Esophagus mucosa (tissue), 1 donor: ENCODE results near the gene NPFFR2. TPM values are rescaled to one million over a fixed set of nuclear protein-coding genes. Genes with fewer than 3 reads are reported as not detected.
"Not testable (repeated sequence)": the region's sequence is repeated elsewhere in the genome, so short reads cannot be mapped to it uniquely, and the experiment has no call there.

Experiments used
- ATAC-seq: fragments of 200-7000 bp; cut with Tn5 transposase; one replicate; pipeline ENCODE4 v1.9.1; 2020
- total RNA-seq: library from RNA; stranded (reverse); gene quantifications from one replicate; pipeline ENCODE4 v1.2.4, GENCODE V29; 2023
- donor health status: DM: yes; HTN: yes; CAD: no.

NPFFR2 gene
- total RNA-seq, 1 donor from 2014 or later, result not detected

DNA sequence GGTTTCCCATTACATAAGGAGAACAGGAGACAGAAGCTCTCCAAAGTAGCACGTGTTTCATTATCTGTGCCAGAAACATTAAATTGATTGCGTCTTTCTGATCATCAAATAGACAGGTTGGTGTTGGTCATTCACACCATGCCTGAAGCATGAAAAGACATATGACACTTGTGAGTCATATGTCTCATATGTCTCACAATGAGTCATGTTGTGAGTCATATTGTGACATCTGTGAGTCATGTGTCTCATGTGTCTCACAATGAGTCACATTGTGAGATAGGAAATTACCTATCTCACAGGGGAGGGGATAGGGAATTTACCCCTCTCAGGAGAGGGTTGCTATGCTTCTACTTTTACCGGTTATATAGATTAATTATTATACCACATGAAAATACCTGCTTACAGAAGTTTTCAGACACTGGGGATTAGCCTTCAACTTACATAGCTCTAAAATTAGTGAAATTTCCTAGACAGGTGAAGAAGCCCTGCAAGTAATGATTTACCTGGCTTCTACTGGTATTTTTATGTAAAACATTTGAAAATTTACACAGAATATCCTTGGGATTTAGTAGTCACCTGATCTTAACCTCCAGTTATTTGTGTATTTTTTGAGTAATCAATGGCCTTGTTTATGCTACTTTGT, 80.8 kb downstream of the NPFFR2 start:
- peak; percentile 73 for ATAC-seq

DNA sequence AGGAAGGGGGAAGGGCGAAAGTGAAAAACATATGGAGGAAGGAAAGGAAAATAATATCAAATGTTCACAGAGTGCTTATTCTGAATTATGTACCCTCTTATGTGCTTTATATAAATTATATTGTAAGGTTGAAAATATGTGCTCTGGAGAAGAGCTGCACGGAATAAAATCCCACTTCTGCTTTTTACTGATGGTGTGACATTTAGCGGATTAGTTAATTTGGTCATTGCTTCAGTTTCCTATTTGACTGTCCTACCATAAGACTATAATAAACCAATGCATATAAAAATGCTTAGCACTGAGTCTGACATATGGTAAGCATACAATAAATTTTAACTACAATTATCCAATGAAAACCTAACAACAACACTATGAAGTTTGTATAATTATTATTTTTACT, 86.2 kb downstream of the NPFFR2 start:
- ATAC-seq, result no peak

DNA sequence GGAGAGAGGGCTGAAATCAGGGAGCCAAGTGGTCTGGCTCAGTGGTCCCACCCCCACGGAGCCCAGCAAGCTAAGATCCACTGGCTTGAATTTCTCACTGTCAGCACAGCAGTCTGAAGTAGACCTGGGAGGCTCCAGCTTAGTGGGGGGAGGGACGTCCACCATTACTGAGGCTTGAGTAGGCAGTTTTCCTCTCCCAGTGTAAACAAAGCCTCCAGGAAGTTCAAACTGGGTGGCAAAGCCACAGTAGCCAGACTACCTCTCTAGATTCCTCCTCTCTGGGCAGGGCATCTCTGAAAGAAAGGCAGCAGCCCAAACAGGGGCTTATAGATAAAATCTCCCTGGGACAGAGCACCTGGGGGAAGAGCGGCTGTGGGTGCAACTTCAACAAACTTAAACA, 88.1 kb downstream of the NPFFR2 start:
- ATAC-seq, result no peak

DNA sequence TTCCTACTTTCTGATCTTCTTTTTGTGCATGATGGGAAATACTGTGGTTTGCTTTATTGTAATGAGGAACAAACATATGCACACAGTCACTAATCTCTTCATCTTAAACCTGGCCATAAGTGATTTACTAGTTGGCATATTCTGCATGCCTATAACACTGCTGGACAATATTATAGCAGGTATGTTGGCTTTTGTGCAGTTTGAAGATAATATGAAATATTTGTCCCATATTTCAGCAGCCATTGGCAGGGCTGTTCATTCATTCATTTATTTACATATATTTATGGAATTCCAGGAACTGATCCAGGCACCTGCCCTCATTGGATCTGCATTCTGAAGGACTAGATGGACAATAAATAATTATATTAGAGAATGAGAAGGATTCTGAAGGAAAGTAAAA, 96.9 kb downstream of the NPFFR2 start:
- no peak for ATAC-seq

DNA sequence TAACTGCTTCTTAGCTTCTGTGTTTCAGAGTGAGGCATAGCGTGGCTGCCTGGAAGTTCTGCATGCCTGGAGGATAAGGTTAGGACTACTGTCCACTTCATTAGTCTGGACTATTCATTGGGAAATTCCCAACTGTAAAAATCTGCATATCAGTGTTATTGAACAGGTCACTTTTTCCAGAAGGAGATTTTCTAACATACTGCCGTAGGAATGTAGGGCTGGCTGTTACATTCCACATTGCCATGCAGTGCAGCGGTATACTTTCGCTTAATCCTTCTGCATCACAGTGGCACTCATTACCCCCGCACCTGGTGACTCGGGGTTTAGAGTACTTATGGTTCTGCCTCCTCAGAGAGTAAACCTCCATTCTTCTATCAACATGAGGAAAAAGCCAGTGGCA, 104.6 kb downstream of the NPFFR2 start:
- ATAC-seq, result no peak

DNA sequence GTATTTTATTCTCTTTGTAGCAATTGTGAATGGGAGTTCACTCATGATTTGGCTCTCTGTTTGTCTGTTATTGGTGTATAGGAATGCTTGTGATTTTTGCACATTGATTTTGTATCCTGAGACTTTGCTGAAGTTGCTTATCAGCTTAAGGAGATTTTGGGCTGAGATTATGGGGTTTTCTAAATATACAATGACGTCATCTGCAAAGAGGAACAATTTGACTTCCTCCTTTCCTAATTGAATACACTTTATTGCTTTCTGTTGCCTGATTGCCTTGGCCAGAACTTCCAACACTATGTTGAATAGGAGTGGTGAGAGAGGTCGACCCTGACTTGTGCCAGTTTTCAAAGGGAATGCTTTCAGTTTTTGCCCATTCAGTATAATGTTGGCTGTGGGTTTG, 108.2 kb downstream of the NPFFR2 start:
- ATAC-seq, result not testable (repeated sequence)

DNA sequence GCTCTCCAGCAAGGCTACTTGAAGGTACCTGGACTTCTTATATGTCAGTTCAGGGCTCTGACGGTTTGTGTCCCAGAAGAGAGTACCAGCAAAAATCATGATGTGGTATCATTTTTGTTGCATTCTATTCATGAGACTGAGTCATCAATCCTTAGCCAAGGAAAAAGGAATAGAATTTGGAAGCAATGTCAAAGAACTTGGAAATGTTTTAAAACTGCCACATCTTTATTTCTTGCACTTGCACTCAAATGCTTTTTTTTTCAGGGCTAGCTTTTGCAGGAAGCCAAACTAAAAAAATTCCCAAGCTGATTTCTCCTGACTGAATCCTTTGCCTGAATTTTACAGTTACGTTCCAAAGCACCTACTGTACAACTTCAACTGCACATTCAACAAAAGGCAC, 112.4 kb downstream of the NPFFR2 start:
- ATAC-seq, result no peak

DNA sequence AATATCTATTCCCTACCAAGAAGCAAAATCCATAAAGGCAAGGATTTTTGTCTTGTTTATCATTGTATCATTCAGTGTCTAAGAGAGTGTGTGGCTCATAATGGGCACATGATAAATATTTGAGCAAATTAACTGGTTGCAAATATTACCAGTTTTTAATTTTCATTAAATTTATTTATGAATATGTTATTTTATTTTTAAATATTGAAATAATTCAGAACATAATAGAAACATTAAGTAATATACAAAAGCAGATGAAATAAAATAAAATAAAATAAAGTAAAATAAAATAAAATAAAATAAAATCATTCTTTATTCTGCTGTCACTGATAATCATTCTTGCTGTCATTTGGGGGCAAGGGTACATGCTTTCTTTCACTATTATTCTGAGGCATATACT, 120.9 kb downstream of the NPFFR2 start:
- ATAC-seq, result no peak

DNA sequence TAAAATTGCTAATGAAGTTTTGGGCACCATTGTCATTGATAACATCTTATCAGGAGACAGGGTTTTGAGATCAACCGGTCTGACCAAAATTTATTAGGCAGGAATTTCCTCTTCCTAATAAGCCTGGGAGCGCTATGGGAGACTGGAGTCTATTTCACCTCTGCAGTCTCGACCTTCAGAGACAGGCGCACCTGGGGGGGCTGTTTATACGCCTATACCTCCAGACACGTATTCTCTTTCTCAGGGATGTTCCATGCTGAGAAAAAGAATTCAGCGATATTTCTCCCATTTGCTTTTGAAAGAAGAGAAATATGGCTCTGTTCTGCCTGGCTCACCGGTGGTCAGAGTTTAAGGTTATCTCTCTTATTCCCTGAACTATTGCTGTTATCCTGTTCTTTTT, 121.8 kb downstream of the NPFFR2 start:
- ATAC-seq, result not testable (repeated sequence)

DNA sequence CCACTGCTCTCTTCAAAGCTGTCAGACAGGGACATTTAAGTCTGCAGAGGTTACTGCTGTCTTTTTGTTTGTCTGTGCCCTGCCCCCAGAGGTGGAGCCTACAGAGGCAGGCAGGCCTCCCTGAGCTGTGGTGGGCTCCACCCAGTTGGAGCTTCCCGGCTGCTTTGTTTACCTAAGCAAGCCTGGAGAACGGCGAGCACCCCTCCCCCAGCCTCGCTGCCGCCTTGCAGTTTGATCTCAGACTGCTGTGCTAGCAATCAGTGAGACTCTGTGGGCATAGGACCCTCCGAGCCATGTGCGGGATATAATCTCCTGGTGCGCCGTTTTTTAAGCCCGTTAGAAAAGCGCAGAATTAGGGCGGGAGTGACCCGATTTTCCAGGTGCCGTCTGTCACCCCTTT, 137.5 kb downstream of the NPFFR2 start:
- not testable (repeated sequence) for ATAC-seq

DNA sequence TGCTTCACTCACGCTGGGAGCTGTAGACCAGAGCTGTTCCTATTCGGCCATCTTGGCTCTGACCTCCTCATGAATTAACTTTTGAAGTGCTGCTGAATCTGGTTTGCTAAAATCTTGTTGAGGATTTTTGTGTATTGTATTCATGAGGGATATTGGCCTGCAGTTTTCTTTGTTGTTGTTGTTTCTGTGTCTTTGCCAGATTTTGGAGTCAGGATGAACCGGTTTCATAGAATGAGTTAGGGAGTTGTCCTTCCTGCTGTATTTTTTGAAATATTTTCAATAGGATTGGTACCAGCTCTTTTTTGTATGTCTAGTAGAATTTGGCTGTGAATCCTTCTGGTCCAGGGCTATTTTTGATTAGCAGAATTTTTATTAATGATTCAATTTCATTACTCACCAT, 138.1 kb downstream of the NPFFR2 start:
- ATAC-seq, result no peak

DNA sequence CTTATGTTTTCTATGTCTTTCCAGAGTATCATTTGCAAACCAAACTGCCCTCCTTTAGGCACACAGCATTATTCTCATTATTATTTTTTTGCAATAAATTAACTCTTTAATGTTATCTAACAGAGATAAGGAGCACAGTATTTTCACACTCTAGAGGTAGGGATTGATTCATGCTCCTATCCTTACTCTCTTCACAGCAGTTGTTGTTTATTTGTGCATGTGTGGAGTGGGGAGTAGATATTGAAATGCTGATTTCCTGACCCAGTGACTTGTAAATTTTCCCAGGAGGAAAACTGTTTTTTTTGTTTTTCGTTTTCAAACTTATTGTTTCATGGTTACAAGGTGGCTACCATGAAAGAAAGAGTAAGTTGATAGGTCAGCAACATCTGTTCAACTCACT, 140.0 kb downstream of the NPFFR2 start:
- ATAC-seq, result no peak

DNA sequence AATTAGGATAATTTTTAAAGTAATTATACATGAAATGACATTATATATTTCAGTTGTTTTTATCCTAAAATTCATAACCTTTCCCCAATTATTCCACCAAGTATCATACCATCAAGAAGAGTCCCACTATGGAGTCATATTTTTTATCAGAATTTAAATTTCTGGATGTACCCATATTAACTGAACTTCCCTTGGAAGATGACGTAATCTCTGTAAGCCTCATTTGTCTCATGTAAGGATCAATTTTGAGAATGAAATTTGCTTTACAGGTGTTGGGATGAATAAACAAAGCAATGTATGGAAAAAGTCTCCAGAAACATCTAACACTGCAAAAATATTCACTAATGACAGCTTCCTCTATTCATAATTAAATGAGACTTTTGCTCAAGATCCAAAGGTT, 147.5 kb downstream of the NPFFR2 start:
- ATAC-seq, result no peak

DNA sequence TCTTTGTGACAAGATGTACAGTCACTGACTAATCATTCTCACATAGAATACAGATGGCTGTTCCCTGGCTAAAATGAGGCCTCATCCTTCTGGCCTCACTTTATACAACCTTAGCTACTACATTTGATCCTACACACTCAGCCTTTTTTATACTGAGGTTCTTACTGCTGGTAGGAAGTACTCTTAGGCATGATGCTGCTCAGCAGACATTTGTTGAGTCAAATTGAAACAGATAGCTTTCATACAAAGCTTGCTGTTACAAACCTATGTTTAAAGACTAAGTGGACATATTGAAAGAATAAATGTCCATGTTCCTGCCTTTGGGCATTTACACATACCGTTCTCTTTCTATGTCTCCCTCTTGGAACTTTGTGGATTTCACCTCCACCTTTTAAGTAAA, 154.9 kb downstream of the NPFFR2 start:
- no peak for ATAC-seq

DNA sequence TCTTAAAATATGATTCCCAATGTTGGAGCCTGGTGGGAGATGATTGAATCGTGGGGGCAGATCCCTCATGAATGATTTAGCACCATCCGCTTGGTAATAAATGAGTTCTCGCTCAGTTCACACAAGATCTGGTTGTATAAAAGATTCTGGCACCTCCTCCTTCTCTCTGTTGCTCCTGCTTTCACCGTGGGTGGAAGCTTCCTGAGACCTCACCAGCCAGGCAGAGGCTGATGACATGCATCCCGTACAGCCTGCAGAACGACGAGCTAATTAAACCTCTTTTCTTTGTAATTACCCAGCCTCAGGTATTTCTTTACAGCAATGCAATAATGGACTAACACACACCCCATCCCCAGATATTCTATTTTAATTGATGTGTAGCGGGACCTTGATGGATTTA, 162.2 kb downstream of the NPFFR2 start:
- no peak for ATAC-seq

DNA sequence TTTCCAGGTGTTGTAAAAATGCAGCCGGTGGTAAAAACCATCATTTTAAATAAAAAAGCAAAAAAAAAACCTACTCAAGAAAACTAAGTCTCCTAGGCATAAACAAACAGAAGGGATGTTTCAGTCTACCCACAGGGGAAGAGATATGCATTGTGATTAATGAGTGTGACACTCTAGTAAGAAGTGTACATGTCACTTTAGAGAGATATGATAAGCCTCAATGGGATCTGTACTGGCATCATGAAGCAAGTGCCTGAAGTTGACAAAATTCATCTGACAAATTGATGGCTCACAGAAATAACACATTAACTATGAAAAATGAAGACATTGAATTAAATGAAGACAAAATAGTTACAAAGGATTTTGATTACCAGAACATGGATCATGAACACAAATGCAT, 162.7 kb downstream of the NPFFR2 start:
- no peak for ATAC-seq

Other genes starting within 250 kb of the NPFFR2 start
- gene GC, start 247.9 kb upstream of the NPFFR2 start, total RNA-seq, result 0.40 TPM